HG03565 (cell line): ENCODE data around the gene TCF25.
"Not testable (repeated sequence)": the region's sequence is repeated elsewhere in the genome, so short reads cannot be mapped to it uniquely, and the experiment has no call there.

Source experiments
- ATAC-seq: cut with Tn5 transposase; IDR thresholded peaks from one replicate; pipeline ENCODE4 v1.9.1; 2021; ENCODE audit warnings: mild to moderate bottlenecking, moderate library complexity; ENCODE audit not compliant: unreplicated experiment

Gene TCF25

DNA sequence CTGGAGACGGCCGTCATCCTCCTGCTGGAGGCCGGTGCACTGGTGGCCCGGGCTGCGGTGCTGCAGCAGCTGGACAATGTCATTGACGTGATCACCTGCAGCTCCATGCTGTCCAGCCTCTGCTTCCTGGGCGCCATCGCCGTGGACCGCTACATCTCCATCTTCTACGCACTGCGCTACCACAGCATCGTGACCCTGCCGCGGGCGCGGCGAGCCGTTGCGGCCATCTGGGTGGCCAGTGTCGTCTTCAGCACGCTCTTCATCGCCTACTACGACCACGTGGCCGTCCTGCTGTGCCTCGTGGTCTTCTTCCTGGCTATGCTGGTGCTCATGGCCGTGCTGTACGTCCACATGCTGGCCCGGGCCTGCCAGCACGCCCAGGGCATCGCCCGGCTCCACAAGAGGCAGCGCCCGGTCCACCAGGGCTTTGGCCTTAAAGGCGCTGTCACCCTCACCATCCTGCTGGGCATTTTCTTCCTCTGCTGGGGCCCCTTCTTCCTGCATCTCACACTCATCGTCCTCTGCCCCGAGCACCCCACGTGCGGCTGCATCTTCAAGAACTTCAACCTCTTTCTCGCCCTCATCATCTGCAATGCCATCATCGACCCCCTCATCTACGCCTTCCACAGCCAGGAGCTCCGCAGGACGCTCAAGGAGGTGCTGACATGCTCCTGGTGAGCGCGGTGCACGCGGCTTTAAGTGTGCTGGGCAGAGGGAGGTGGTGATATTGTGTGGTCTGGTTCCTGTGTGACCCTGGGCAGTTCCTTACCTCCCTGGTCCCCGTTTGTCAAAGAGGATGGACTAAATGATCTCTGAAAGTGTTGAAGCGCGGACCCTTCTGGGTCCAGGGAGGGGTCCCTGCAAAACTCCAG is 46.4 kb downstream of the TCF25 start:
- ATAC-seq: no peak

DNA sequence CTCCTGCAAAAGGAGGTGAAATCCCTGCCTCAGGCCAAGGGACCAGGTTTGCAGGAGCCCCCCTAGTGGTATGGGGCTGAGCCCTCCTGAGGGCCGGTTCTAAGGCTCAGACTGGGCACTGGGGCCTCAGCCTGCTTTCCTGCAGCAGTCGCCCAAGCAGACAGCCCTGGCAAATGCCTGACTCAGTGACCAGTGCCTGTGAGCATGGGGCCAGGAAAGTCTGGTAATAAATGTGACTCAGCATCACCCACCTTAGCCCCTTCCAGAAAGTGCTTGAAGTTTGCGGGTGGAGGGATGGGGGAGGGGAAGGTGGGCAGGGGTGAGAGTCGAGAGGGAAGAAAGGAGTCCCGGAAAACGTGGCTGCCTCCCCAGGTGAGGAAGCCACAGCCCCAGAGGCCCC is 47.3 kb downstream of the TCF25 start:
- ATAC-seq: no peak

- ATAC-seq: no peak
Measured at GRCh38 chr16:89921131-89921701, 47.8 kb downstream of the TCF25 start.

GRCh38 chr16:89921702-89922476 is 48.5 kb downstream of the TCF25 start:
- no peak for ATAC-seq

DNA sequence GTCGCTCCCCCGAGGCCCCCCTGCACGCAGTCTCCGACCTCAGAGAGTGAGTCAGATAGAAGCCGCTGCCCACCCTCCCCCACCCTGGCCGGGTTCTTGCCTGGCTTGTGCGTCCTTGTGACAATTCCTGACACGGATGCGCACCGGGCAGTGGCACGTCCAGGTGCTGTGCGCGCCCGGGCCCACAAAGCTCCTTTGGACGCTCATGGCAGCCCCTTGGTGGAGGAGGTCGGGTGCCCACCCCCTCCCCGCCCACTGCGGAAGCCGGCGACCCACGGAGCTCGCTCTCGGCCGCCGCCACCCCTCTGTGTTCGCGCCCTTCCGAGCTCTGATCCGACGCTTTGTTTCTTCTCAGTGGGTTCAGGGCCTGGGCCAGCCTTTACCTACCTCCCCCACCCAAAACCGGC is 49.1 kb downstream of the TCF25 start:
- ATAC-seq: no peak

DNA sequence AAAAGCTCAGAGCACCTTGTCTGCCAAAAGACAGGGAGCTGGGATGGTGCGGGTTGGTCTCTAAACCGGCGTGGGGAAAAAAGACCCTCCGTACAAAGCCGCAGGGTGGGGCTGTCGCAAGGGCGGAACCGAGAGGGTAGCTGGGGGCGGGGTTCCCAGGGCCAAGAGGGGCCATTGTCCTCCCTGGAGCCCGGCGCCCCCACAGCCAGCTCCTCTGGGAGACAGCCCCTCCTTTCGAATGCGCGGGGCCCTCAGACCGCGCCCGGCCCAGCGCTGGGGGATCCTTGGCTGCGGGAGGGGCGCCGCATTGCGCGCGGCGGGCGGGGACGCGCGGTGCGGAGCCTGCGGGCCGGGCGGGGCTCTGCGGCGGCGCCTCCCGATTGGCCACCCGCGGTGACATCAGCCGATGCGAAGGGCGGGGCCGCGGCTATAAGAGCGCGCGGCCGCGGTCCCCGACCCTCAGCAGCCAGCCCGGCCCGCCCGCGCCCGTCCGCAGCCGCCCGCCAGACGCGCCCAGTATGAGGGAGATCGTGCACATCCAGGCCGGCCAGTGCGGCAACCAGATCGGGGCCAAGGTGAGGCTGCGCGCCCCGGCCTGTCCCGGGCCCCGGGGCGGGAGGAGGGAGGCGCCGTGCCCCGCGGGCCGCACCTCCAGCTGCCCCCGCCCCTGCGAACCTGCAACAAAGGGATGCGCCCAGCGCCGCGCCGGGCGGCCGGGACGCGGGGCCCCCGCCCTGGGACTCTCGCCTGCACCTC is 49.7 kb downstream of the TCF25 start, which contains the start of gene TUBB3:
TUBB3 (plus strand) TSS at position 459 of the 756 bp plus-strand sequence; CDS start at position 519, 60 bp downstream.
- ATAC-seq: no peak

DNA sequence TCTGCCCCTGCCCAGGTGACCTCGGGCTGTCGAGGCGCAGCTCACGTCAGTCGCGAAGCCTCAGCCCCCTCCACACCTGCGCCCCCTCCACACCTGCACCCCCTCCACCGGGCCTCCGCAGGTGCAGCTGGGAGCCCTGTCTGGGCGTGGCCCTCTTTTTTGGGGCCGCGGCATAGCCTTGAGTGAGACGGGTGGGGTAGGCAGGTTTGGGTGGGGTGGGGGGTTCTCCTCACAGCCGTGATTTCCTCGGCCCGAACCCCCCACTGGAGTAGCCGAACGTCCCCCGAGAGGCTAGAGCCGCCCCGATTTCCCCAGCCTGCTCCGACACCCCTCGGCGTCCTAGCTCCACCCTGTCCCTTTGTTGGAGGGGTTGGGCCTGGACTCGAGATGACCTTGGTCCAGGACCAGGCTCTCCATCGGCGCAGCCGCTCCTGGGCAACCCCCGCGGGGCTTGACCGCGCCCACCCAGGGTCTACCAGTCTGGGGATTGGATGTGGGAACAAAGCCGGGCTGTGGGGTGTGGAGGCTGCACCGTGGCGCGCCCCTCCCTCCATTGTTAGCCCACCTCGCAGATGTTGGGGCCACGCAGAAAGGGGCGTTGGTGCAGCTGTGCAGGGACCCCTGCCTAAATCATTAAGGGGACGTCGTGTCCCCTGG is 50.4 kb downstream of the TCF25 start:
- no peak for ATAC-seq

DNA sequence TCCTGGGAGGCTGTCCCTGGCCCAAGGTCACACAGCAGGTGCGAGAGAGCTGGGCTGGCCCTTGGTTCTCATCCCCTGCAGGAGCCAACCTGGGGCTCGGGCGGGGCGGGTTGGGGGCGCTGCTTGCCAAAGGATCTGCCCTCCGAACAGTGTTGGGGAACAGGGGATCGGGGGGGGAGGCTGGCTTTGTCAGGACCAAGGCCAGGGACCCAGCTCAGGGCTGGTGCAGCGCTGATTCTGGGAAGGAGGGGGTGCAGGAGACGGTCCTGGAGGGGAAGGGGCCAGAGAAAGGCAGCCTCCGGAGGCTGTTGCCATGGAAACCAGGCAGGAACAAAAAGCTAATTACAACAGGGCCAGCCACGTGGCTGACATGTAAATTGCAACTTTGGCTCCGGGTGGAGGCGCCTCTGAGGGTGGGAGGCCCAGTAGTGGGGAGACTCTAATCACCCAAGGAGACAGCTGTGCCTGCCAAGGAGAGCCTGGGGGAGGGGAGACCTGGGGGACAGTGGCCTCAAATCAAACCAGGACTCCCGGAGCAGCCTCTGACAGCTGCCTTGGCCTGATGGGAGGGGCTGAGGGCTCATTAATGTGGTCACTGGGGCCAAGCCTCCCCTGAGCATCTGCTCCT is 51.0 kb downstream of the TCF25 start:
- no peak for ATAC-seq

GRCh38 chr16:89924925-89925307 is 51.5 kb downstream of the TCF25 start:
- no peak for ATAC-seq

GRCh38 chr16:89925596-89926079 is 52.2 kb downstream of the TCF25 start:
- peak; percentile 8 for ATAC-seq

GRCh38 chr16:89931305-89931896 is 58.0 kb downstream of the TCF25 start:
- no peak for ATAC-seq

DNA sequence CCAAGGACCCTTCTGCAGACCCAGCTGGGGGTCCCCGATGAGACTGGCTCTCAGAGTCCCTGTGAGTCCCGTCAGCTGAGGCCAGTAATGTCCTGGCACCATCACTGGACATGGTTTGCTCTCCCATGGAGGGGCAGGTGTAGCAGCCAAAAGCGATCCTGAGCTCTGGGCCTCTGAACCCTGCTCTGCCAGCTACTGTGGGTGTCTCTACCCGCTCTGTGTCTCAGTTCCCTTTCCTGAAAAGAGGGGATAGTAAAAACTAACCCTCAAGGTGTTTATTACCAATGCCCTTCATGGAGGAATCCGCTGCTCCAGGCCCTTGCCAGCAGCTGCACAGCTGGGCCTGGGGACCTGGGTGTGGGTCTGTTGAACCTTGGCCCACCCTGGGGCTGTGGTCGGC is 58.6 kb downstream of the TCF25 start:
- no peak for ATAC-seq

- not testable (repeated sequence) for ATAC-seq
Measured at GRCh38 chr16:89934019-89934418, 60.6 kb downstream of the TCF25 start.

- ATAC-seq: no peak
Measured at GRCh38 chr16:89934611-89935553, 61.5 kb downstream of the TCF25 start.

- ATAC-seq: not testable (repeated sequence)
Measured at GRCh38 chr16:89935620-89936019, 62.2 kb downstream of the TCF25 start.

- no peak for ATAC-seq
Measured at GRCh38 chr16:89936034-89936433, 62.6 kb downstream of the TCF25 start.

GRCh38 chr16:89936508-89936907 is 63.1 kb downstream of the TCF25 start:
- ATAC-seq: no peak

GRCh38 chr16:89936981-89937380 is 63.6 kb downstream of the TCF25 start:
- ATAC-seq: no peak
